Colonic mucosa (tissue), 4 donors: ENCODE results near the gene SEL1L3. TPM values are rescaled to one million over a fixed set of nuclear protein-coding genes. Genes with fewer than 3 reads are reported as not detected.

Experiments
- DNase-seq: peaks from one replicate; pipeline ENCODE4 v3.0.0-alpha.2; 2020
- H3K27ac ChIP-seq: fragments of 200-600 bp; one replicate; pipeline ENCODE4 v1.8.0; 2021
- H3K27me3 ChIP-seq: fragments of 200-600 bp; one replicate; pipeline ENCODE4 v1.8.0; 2021
- H3K36me3 ChIP-seq: fragments of 200-600 bp; one replicate; pipeline ENCODE4 v1.8.0; 2021
- H3K4me1 ChIP-seq: fragments of 200-600 bp; one replicate; pipeline ENCODE4 v1.8.0; 2021; ENCODE audit warnings: mild to moderate bottlenecking
- H3K4me3 ChIP-seq: fragments of 200-600 bp; one replicate; pipeline ENCODE4 v1.8.0; 2021
- H3K9ac ChIP-seq, 2 donors: one replicate each; pipeline ENCODE4 v1.7.0; 2013; ENCODE audit warnings: control low read depth in 2 of 2, low read depth in 2 of 2, low read length in 2 of 2
- H3K9me3 ChIP-seq: fragments of 200-600 bp; one replicate; pipeline ENCODE4 v1.8.0; 2021
- intact Hi-C: fragments of 100-400 bp; cut with DNase I; formaldehyde crosslinking; loops from one replicate; pipeline ENCODE4 v1.14.1; 2022
- total RNA-seq, 2 donors: library from RNA; stranded (reverse); fragmentation: NEBNext Ultra II Directional in 1 of 2; extraction: Animal tissue kit (Norgen Biotek cat#: 25700) in 1 of 2; gene quantifications; one replicate each; pipeline ENCODE4 v1.2.1, GENCODE V29; 2021
- TF ChIP-seq, protein P1 (sequence below): fragments of 200-600 bp; IDR thresholded peaks from one replicate; pipeline ENCODE4 v1.8.0; 2022; ENCODE audit warnings: antibody characterized with exemption, mild to moderate bottlenecking
- donor health status: healthy.
- donor health status: DM: no; HTN: no; CAD: no.
- donor health status: DM: no; HTN: no; CAD: no.

SEL1L3 gene
- total RNA-seq, 2 donors from 2014 or later: 88.4 to 96.2 TPM

DNA sequence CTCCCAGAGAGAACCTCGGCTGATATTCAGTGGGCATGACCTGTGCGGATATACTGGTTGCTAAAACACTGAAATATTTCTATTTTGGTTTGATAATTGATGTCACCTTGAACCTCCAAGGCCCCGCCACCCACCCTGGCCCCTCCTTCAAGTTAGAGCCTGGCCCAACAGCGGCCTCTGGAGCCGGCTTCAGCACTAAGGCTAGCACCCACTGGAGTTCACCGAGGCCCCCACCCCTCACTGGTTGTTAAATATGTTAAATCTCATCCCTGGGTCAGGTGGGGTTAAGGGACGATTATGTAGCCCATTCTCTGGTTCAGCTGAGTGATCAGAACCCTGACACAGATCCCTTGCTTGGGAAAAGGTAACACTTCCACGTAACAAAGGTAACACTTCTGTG, 24.3 kb downstream of the SEL1L3 start:
- H3K4me1 ChIP-seq: peaks cover 2% of the 10 kb centered on the region
- DNase-seq: no peak
- no peaks in the 10 kb centered on the region for H3K27me3 ChIP-seq
- intact Hi-C loops: no loop called here
- H3K9ac ChIP-seq: no peak overlapping the region
- no peaks in the 10 kb centered on the region for H3K36me3 ChIP-seq
- no peaks in the 10 kb centered on the region for H3K9me3 ChIP-seq
- H3K4me3 ChIP-seq: no peak overlapping the region
- no peak overlapping the region for H3K27ac ChIP-seq
- TF ChIP-seq, protein P1, sequence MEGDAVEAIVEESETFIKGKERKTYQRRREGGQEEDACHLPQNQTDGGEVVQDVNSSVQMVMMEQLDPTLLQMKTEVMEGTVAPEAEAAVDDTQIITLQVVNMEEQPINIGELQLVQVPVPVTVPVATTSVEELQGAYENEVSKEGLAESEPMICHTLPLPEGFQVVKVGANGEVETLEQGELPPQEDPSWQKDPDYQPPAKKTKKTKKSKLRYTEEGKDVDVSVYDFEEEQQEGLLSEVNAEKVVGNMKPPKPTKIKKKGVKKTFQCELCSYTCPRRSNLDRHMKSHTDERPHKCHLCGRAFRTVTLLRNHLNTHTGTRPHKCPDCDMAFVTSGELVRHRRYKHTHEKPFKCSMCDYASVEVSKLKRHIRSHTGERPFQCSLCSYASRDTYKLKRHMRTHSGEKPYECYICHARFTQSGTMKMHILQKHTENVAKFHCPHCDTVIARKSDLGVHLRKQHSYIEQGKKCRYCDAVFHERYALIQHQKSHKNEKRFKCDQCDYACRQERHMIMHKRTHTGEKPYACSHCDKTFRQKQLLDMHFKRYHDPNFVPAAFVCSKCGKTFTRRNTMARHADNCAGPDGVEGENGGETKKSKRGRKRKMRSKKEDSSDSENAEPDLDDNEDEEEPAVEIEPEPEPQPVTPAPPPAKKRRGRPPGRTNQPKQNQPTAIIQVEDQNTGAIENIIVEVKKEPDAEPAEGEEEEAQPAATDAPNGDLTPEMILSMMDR: no peak

DNA sequence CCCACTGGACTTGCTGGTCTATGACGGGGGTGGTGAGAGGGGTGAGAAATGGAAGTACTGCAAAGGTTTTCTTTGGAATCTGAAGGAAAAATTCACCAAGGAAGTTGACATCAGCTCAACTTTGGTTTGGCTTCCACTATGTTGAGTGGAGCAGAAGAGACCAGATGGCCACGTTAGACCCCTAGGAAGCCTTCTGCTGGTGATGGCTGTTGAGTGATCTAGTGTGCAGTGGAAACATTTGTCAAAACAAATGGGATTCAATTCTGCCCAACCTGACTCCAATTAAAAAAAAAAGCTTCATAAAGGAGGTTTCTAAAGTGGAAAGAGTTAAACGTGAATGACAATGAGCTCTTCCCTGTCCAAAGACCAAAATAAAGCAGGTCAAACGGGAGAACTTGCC, 25.7 kb downstream of the SEL1L3 start:
- no peak overlapping the region for H3K27ac ChIP-seq
- DNase-seq: no peak
- intact Hi-C loops: no loop called here
- H3K4me3 ChIP-seq: no peak overlapping the region
- H3K9ac ChIP-seq: no peak overlapping the region
- H3K9me3 ChIP-seq: no peaks in the 10 kb centered on the region
- no peaks in the 10 kb centered on the region for H3K4me1 ChIP-seq
- TF ChIP-seq, protein P1: no peak
- H3K27me3 ChIP-seq: no peaks in the 10 kb centered on the region
- H3K36me3 ChIP-seq: no peaks in the 10 kb centered on the region

DNA sequence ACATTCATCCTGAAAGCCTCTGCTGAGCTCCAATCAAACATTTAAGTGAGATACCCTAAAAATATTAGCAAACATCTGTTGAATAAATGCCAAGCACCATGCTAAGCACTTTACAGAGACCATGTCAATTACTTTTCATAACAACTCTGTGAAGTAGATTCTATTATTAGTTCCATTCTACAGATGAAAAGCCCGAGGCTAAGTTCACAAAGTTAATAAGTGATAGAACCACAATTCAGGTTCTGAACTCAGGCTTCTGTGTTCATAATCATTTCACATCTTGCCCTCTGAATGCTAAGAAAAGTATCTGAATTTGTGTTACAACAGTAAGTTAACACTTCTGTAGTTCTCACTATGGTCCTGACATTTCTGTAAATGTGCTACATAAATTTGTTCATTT, 27.4 kb downstream of the SEL1L3 start:
- Histone ChIP-seq H3K27me3 (no peaks in the 10 kb centered on the region), H3K9ac (no peak overlapping the region), H3K4me1 (no peaks in the 10 kb centered on the region), H3K9me3 (no peaks in the 10 kb centered on the region), H3K36me3 (no peaks in the 10 kb centered on the region), H3K4me3 (no peak overlapping the region), H3K27ac (no peak overlapping the region)
- TF ChIP-seq, protein P1: no peak
- DNase-seq: no peak
- intact Hi-C loops: no loop called here

DNA sequence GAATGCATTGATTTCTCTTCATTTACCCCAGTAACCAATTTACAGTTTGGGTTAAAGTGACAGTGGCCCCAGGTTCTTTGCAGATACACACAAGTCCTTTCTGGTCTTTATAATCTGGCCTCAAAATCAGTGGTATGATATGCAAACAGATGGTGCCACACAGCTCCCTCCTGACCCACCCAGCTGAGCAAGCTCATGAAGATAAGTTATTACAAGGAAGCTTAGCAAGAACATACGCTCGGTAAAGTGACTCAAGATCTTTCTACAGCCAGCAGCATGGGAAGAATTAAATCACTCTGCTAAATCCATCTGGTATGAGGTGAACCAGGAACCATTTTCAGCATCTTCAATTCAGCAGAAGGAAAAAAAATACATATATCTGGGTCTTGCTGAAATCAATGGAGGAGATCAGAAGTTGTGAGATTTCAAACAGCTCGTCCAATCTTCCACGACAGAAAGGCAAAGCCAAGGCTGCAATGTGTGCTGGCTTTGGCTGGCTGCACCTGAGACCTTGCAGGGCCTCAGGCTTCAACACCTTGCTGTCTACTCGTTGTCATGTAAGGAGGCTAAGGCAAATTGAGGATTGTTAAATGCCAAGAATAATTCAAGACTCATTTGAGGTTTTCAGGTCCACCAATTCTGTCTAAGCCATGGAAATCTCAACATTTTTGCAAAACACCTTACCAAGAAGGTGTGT, 28.2 kb downstream of the SEL1L3 start:
- intact Hi-C loops: no loop called here
- Histone ChIP-seq H3K4me1 (no peaks in the 10 kb centered on the region), H3K4me3 (no peak overlapping the region), H3K27ac (no peak overlapping the region), H3K27me3 (no peaks in the 10 kb centered on the region), H3K36me3 (no peaks in the 10 kb centered on the region), H3K9me3 (no peaks in the 10 kb centered on the region), H3K9ac (no peak overlapping the region)
- TF ChIP-seq, protein P1: no peak
- no peak for DNase-seq

DNA sequence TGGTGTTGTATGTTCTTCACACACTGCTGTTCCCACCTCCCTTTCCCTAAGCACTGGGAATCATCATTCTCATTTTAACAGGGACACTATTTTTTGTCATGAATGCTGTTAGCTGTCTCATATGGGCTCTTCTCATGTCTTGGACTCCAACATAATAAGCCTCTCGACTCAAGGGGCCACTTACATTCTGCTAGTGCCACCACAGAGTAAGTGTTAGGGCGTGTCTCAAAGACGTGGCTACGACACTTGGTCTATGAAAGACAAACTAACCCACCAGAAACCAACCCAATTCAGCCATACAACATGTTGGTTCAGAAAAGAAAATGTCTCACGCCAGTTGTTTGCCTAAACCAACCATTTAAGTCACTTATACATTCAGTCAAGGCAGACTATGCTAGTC, 32.2 kb downstream of the SEL1L3 start:
- Histone ChIP-seq H3K27me3 (no peaks in the 10 kb centered on the region), H3K4me1 (no peaks in the 10 kb centered on the region), H3K36me3 (no peaks in the 10 kb centered on the region), H3K9me3 (no peaks in the 10 kb centered on the region), H3K27ac (no peak overlapping the region), H3K9ac (no peak overlapping the region), H3K4me3 (no peak overlapping the region)
- TF ChIP-seq, protein P1: no peak
- DNase-seq: no peak
- intact Hi-C loops: no loop called here
